ENCODE data around the gene SEMA6A. TPM values are rescaled to one million over a fixed set of nuclear protein-coding genes. Genes with fewer than 3 reads are reported as not detected.

SEMA6A gene
- polyA plus RNA-seq, 1 donor (not counting 4 experiments of a cell fraction or from before 2014, with no cell fraction given): 0.68 TPM

DNA sequence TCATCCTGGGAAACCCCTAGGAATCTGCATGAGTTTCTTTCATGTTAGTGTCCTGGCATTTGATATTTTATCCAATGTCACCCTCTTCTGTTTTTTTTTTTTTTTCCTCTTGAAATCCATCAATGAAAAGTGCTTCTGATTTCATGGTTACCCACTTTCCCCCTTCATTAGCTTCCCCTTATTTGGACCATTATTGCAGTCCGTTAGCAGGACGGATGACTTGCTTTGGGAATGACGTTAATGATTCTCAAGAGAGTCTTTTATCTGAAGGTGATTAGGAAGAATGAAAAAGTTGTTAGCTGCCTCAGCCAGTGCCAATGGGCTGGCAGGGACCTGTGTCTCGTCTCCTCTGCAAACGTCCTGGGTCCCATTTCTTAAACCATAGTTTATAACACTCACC, 134.7 kb downstream of the SEMA6A start:
- TF ChIP-seq, protein P1, sequence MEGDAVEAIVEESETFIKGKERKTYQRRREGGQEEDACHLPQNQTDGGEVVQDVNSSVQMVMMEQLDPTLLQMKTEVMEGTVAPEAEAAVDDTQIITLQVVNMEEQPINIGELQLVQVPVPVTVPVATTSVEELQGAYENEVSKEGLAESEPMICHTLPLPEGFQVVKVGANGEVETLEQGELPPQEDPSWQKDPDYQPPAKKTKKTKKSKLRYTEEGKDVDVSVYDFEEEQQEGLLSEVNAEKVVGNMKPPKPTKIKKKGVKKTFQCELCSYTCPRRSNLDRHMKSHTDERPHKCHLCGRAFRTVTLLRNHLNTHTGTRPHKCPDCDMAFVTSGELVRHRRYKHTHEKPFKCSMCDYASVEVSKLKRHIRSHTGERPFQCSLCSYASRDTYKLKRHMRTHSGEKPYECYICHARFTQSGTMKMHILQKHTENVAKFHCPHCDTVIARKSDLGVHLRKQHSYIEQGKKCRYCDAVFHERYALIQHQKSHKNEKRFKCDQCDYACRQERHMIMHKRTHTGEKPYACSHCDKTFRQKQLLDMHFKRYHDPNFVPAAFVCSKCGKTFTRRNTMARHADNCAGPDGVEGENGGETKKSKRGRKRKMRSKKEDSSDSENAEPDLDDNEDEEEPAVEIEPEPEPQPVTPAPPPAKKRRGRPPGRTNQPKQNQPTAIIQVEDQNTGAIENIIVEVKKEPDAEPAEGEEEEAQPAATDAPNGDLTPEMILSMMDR (optimal IDR thresholded peaks at IDR 0.05 in 1 of 3, IDR thresholded peaks at IDR 0.05 in 1 of 3, conservative IDR thresholded peaks at IDR 0.05 in 1 of 3; ENCODE audit: extremely low read depth in 1 of 3, insufficient read depth in 2 of 3, low read length in 3 of 3): no peak
- TF ChIP-seq EZH2 (IDR thresholded peaks at IDR 0.05; ENCODE audit: low read length): no peak
- DNase-seq (ENCODE audit: low read depth, low spot score) (no peak), FAIRE-seq (no peak)
- Histone ChIP-seq H4K20me1 (ENCODE audit: control insufficient read depth, extremely low read depth, insufficient read depth, low read length) (no peaks in the 10 kb centered on the region), H3K9ac (ENCODE audit: control insufficient read depth, extremely low read depth, insufficient read depth, low read length) (no peak overlapping the region), H3K4me1 (ENCODE audit: control insufficient read depth, extremely low read depth, insufficient read depth, low read length) (no peaks in the 10 kb centered on the region), H3K27me3 (ENCODE audit: control insufficient read depth, extremely low read depth, insufficient read depth, low read length) (no peaks in the 10 kb centered on the region), H3K4me3 (ENCODE audit: control insufficient read depth in 2 of 3, extremely low read depth in 1 of 3, insufficient read depth in 2 of 3, low read depth in 1 of 3, low read length in 3 of 3) (no peak overlapping the region), H3K36me3 (ENCODE audit: control insufficient read depth in 2 of 2, extremely low read depth in 1 of 2, insufficient read depth in 2 of 2, low read length in 2 of 2) (no peaks in the 10 kb centered on the region), H3K27ac (ENCODE audit: control insufficient read depth, insufficient read depth, low read length) (no peak overlapping the region), H3K9me1 (ENCODE audit: control insufficient read depth, extremely low read depth, insufficient read depth, low read length) (no peaks in the 10 kb centered on the region), H3K4me2 (ENCODE audit: control insufficient read depth, extremely low read depth, insufficient read depth, low read depth, low read length) (no peak overlapping the region), H3K9me3 (ENCODE audit: control insufficient read depth, low read depth, low read length) (no peaks in the 10 kb centered on the region), H2AFZ (ENCODE audit: control insufficient read depth, low read length) (no peak overlapping the region), H3K79me2 (ENCODE audit: control insufficient read depth, insufficient read depth, low read length) (no peaks in the 10 kb centered on the region)
- dilution Hi-C loops (cut with MboI; ENCODE audit: extremely low pct_ligation_motif_present, low sequenced_read_pairs): no loop called here

DNA sequence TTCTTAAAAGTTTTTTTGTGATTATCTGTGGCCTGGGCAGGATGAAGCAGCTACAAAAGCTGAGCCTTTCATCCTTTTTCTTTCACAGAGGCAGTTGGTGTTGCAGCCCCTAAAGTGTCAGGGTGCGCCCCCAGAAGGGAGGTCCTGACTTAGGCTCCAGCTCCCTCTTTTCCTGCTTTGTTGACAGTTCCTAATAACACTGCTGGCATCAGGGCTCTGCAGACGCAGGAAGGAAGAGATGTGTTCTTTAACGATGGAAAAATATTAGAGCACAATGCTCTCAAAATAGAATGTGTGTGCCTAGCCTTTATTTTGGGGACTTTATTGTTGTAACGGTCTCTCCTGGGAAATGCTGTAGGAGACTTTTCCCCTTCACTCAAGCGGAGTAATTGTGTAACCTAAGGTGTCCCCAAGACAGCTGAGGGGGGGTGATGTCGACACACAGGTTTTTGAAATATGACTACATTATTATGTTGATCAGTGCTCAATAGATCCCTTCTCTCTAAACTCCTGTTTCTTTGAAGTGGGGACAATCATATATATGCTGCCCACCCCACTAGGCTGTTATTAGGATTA, 135.6 kb downstream of the SEMA6A start:
- TF ChIP-seq, protein P1 (optimal IDR thresholded peaks at IDR 0.05 in 1 of 3, IDR thresholded peaks at IDR 0.05 in 1 of 3, conservative IDR thresholded peaks at IDR 0.05 in 1 of 3; ENCODE audit: extremely low read depth in 1 of 3, insufficient read depth in 2 of 3, low read length in 3 of 3): no peak
- no peak for TF ChIP-seq EZH2 (IDR thresholded peaks at IDR 0.05; ENCODE audit: low read length)
- Histone ChIP-seq H3K9ac (ENCODE audit: control insufficient read depth, extremely low read depth, insufficient read depth, low read length) (no peak overlapping the region), H3K27me3 (ENCODE audit: control insufficient read depth, extremely low read depth, insufficient read depth, low read length) (no peaks in the 10 kb centered on the region), H3K4me3 (ENCODE audit: control insufficient read depth in 2 of 3, extremely low read depth in 1 of 3, insufficient read depth in 2 of 3, low read depth in 1 of 3, low read length in 3 of 3) (no peak overlapping the region), H3K79me2 (ENCODE audit: control insufficient read depth, insufficient read depth, low read length) (no peaks in the 10 kb centered on the region), H2AFZ (ENCODE audit: control insufficient read depth, low read length) (no peak overlapping the region), H3K9me3 (ENCODE audit: control insufficient read depth, low read depth, low read length) (no peaks in the 10 kb centered on the region), H3K4me2 (ENCODE audit: control insufficient read depth, extremely low read depth, insufficient read depth, low read depth, low read length) (no peak overlapping the region), H3K36me3 (ENCODE audit: control insufficient read depth in 2 of 2, extremely low read depth in 1 of 2, insufficient read depth in 2 of 2, low read length in 2 of 2) (no peaks in the 10 kb centered on the region), H3K27ac (ENCODE audit: control insufficient read depth, insufficient read depth, low read length) (no peak overlapping the region), H3K4me1 (ENCODE audit: control insufficient read depth, extremely low read depth, insufficient read depth, low read length) (no peaks in the 10 kb centered on the region), H4K20me1 (ENCODE audit: control insufficient read depth, extremely low read depth, insufficient read depth, low read length) (no peaks in the 10 kb centered on the region), H3K9me1 (ENCODE audit: control insufficient read depth, extremely low read depth, insufficient read depth, low read length) (no peaks in the 10 kb centered on the region)
- dilution Hi-C loops (cut with MboI; ENCODE audit: extremely low pct_ligation_motif_present, low sequenced_read_pairs): no loop called here
- FAIRE-seq (no peak), DNase-seq (ENCODE audit: low read depth, low spot score) (no peak)
